GM23338 (cell line): ENCODE results near the gene PRKACA. TPM values are rescaled to one million over a fixed set of nuclear protein-coding genes. Genes with fewer than 3 reads are reported as not detected.

Experiments used
- ATAC-seq: fragments of 200-7000 bp; cut with Tn5 transposase; 3 replicates; pipeline ENCODE4 v1.9.1; 2020
- DNase-seq: peaks from one replicate; pipeline ENCODE4 v3.0.0-alpha.2; 2015; ENCODE audit warnings: low spot score
- H2AFZ ChIP-seq: fragments of 200-600 bp; sonication (generic); 2 replicates; pipeline ENCODE4 v1.8.0; 2016; ENCODE audit warnings: antibody characterized with exemption, mild to moderate bottlenecking, moderate library complexity
- H3F3A ChIP-seq: fragments of 200-600 bp; sonication (generic); replicated peaks from 2 replicates; pipeline ENCODE4 v1.8.0; 2017; ENCODE audit warnings: antibody characterized with exemption, mixed run types, low read depth
- H3K27ac ChIP-seq: fragments of 200-600 bp; sonication (generic); 2 replicates; pipeline ENCODE4 v1.6.1; 2016; ENCODE audit warnings: low read depth
- H3K27me3 ChIP-seq: fragments of 200-600 bp; sonication (generic); 2 replicates; pipeline ENCODE4 v1.8.0; 2016; ENCODE audit warnings: mild to moderate bottlenecking, mixed run types, moderate library complexity; ENCODE audit not compliant: insufficient read depth
- H3K36me3 ChIP-seq: fragments of 200-600 bp; sonication (generic); 2 replicates; pipeline ENCODE4 v1.8.0; 2016; ENCODE audit warnings: mild to moderate bottlenecking; ENCODE audit not compliant: insufficient read depth
- H3K4me1 ChIP-seq: fragments of 200-600 bp; sonication (generic); 2 replicates; pipeline ENCODE4 v1.8.0; 2016; ENCODE audit warnings: mild to moderate bottlenecking, moderate library complexity; ENCODE audit not compliant: insufficient read depth
- H3K4me2 ChIP-seq: fragments of 200-600 bp; sonication (generic); 2 replicates; pipeline ENCODE4 v1.7.1; 2017; ENCODE audit warnings: mixed run types
- H3K4me3 ChIP-seq: fragments of 200-600 bp; sonication (generic); 2 replicates; pipeline ENCODE4 v1.6.1; 2016; ENCODE audit warnings: mixed run types
- H3K79me2 ChIP-seq: fragments of 200-600 bp; sonication (generic); replicated peaks from 2 replicates; pipeline ENCODE4 v1.8.0; 2017; ENCODE audit warnings: mild to moderate bottlenecking; ENCODE audit not compliant: insufficient read depth
- H3K9me2 ChIP-seq: fragments of 200-600 bp; sonication (generic); 2 replicates; pipeline ENCODE4 v1.8.0; 2017; ENCODE audit not compliant: insufficient read depth
- H4K20me1 ChIP-seq: fragments of 200-600 bp; sonication (generic); replicated peaks from 2 replicates; pipeline ENCODE4 v1.8.0; 2017; ENCODE audit warnings: mild to moderate bottlenecking; ENCODE audit not compliant: insufficient read depth
- H3K27ac Mint-ChIP-seq: 2 replicates; pipeline ENCODE4 v1.8.0; 2020; ENCODE audit warnings: inconsistent platforms, mild to moderate bottlenecking, moderate library complexity, mixed read lengths
- H3K27me3 Mint-ChIP-seq: 3 replicates; pipeline ENCODE4 v1.8.0; 2022; ENCODE audit warnings: low read depth, mild to moderate bottlenecking, moderate library complexity, mixed read lengths, inconsistent platforms; ENCODE audit not compliant: insufficient read depth, poor library complexity
- H3K36me3 Mint-ChIP-seq: 3 replicates; pipeline ENCODE4 v1.8.0; 2021; ENCODE audit warnings: low read depth, mild to moderate bottlenecking, inconsistent platforms, moderate library complexity, mixed read lengths
- H3K4me1 Mint-ChIP-seq: 3 replicates; pipeline ENCODE4 v1.8.0; 2020; ENCODE audit warnings: mild to moderate bottlenecking, inconsistent platforms, mixed read lengths
- H3K4me3 Mint-ChIP-seq: 3 replicates; pipeline ENCODE4 v1.8.0; 2021; ENCODE audit warnings: moderate library complexity, mild to moderate bottlenecking, inconsistent platforms, mixed read lengths
- H3K9me3 Mint-ChIP-seq: 3 replicates; pipeline ENCODE4 v1.8.0; 2020; ENCODE audit warnings: moderate library complexity, mild to moderate bottlenecking, inconsistent platforms, mixed read lengths
- CREB1 ChIP-seq: fragments of 250-450 bp; sonication (Bioruptor Pico); IDR thresholded peaks from 2 replicates; pipeline ENCODE4 v1.5.0; 2020; ENCODE audit warnings: low read depth, mild to moderate bottlenecking, moderate library complexity
- CTCF ChIP-seq, 2 experiments: fragments of 200-600 bp in 1 of 2; sonication (generic) in 1 of 2; conservative IDR thresholded peaks; 2 replicates each; pipeline versions ENCODE4 v1.5.1 to v1.6.1; 2016 to 2017; ENCODE audit warnings: antibody characterized with exemption in 2 of 2, low read depth in 2 of 2, mild to moderate bottlenecking in 2 of 2, moderate library complexity in 1 of 2
- ETS1 ChIP-seq: IDR thresholded peaks from 2 replicates; pipeline ENCODE4 v1.6.1; 2016; ENCODE audit warnings: antibody characterized with exemption
- EZH2 ChIP-seq: fragments of 200-600 bp; sonication (generic); IDR thresholded peaks from one replicate; pipeline ENCODE4 v1.8.0; 2017; ENCODE audit warnings: antibody characterized with exemption, mild to moderate bottlenecking, low read depth; ENCODE audit not compliant: unreplicated experiment
- EZH2phosphoT487 ChIP-seq: fragments of 200-600 bp; sonication (generic); IDR thresholded peaks from one replicate; pipeline ENCODE4 v1.8.1; 2018; ENCODE audit warnings: antibody characterized with exemption; ENCODE audit not compliant: unreplicated experiment
- JUNB ChIP-seq: IDR thresholded peaks from one replicate; pipeline ENCODE4 v1.6.1; 2016; ENCODE audit warnings: antibody characterized with exemption; ENCODE audit not compliant: unreplicated experiment
- NANOG ChIP-seq: IDR thresholded peaks from 2 replicates; pipeline ENCODE4 v1.6.1; 2016; ENCODE audit warnings: antibody characterized with exemption, borderline replicate concordance
- POLR2AphosphoS5 ChIP-seq: IDR thresholded peaks from 2 replicates; pipeline ENCODE4 v1.6.1; 2016; ENCODE audit warnings: antibody characterized with exemption, low read depth
- REST ChIP-seq: IDR thresholded peaks from one replicate; pipeline ENCODE4 v1.6.1; 2018; ENCODE audit warnings: antibody characterized with exemption; ENCODE audit not compliant: unreplicated experiment
- STAT1 ChIP-seq: IDR thresholded peaks from one replicate; pipeline ENCODE4 v1.6.1; 2016; ENCODE audit warnings: antibody characterized with exemption; ENCODE audit not compliant: unreplicated experiment
- ZNF114 ChIP-seq: fragments of 250-450 bp; sonication (Bioruptor Pico); IDR thresholded peaks from 2 replicates; pipeline ENCODE4 v1.5.0; 2020; ENCODE audit warnings: mild to moderate bottlenecking, moderate library complexity
- ZNF331 ChIP-seq: fragments of 250-450 bp; sonication (Bioruptor Pico); IDR thresholded peaks from 2 replicates; pipeline ENCODE4 v1.5.0; 2020; ENCODE audit warnings: low read depth, mild to moderate bottlenecking, moderate library complexity
- ZNF462 ChIP-seq: fragments of 250-450 bp; sonication (Bioruptor Pico); IDR thresholded peaks from 2 replicates; pipeline ENCODE4 v1.5.0; 2020; ENCODE audit warnings: mild to moderate bottlenecking, moderate library complexity
- polyA plus RNA-seq: library from polyadenylated mRNA; unstranded; fragments of >200 nt; fragmentation: Nextera tagmentation; extraction: Ambion mirVana; gene quantifications from 2 replicates; pipeline ENCODE4 v1.2.1, GENCODE V29; 2016
- total RNA-seq: library from RNA; depleted of rRNA; stranded (reverse); fragments of >200 nt; shearing (Covaris generic); gene quantifications from 2 replicates; pipeline ENCODE4 v1.2.3, GENCODE V29; 2014

PRKACA gene
- total and polyA plus RNA-seq, 2 experiments from 2014 or later, result 13.0 to 31.3 TPM

GRCh38 chr19:14053032-14053431, 64.5 kb downstream of the PRKACA start:
- Histone ChIP-seq H3K27ac (no peak overlapping the region), H4K20me1 (no peaks in the 10 kb centered on the region; the same call in 1 of the 2 replicates), H3K4me3 (no peak overlapping the region), H3K4me1 (no peaks in the 10 kb centered on the region; the same call in 1 of the 2 replicates), H3K4me2 (no peak overlapping the region), H3K9me2 (no peaks in the 10 kb centered on the region), H3F3A (no peaks in the 10 kb centered on the region; the same call in 1 of the 2 replicates), H3K27me3 (peaks cover 5% of the 10 kb centered on the region), H3K36me3 (no peaks in the 10 kb centered on the region), H3K79me2 (no peaks in the 10 kb centered on the region), H2AFZ (no peak overlapping the region)
- ATAC-seq (no peak), DNase-seq (no peak)
- Mint-ChIP-seq H3K4me3 (no peak overlapping the region), H3K4me1 (peaks cover 4% of the 10 kb centered on the region; the same call in 1 of the 3 replicates), H3K27me3 (peaks cover 18% of the 10 kb centered on the region), H3K36me3 (peaks cover 30% of the 10 kb centered on the region), H3K27ac (no peak overlapping the region), H3K9me3 (peaks cover 6% of the 10 kb centered on the region; the same call in 2 of the 3 replicates)
- TF ChIP-seq STAT1, result no peak
- TF ChIP-seq EZH2phosphoT487, result no peak
- no peak for TF ChIP-seq ZNF331 (CRISPR knock-in tag)
- TF ChIP-seq ZNF462 (CRISPR knock-in tag), result no peak
- no peak for TF ChIP-seq POLR2AphosphoS5
- TF ChIP-seq ETS1, result no peak
- no peak for TF ChIP-seq REST
- no peak for TF ChIP-seq CTCF (conservative IDR thresholded peaks at IDR 0.05; ENCODE audit: low read depth in 2 of 2)
- TF ChIP-seq NANOG, result no peak
- no peak for TF ChIP-seq EZH2
- no peak for TF ChIP-seq ZNF114
- no peak for TF ChIP-seq CREB1 (CRISPR knock-in tag)
- no peak for TF ChIP-seq JUNB
